Muscle of leg (tissue), 11 donors: ENCODE results near the gene BRCA2. TPM values are rescaled to one million over a fixed set of nuclear protein-coding genes. Genes with fewer than 3 reads are reported as not detected.

ENCODE experiments used
- DNase-seq: peaks from one replicate; pipeline ENCODE4 v3.0.0; 2013
- H3K27ac ChIP-seq: one replicate; pipeline ENCODE4 v1.5.1; 2013; ENCODE audit warnings: mild to moderate bottlenecking, low read length, control low read depth
- H3K27me3 ChIP-seq: one replicate; pipeline ENCODE4 v1.6.1; 2013; ENCODE audit warnings: low read length; ENCODE audit not compliant: control insufficient read depth, insufficient read depth
- H3K36me3 ChIP-seq: one replicate; pipeline ENCODE4 v1.6.1; 2013; ENCODE audit warnings: low read length; ENCODE audit not compliant: control insufficient read depth, insufficient read depth
- H3K4me1 ChIP-seq: one replicate; pipeline ENCODE4 v1.6.1; 2013; ENCODE audit warnings: low read length; ENCODE audit not compliant: control insufficient read depth, insufficient read depth
- H3K4me3 ChIP-seq: one replicate; pipeline ENCODE4 v1.5.1; 2013; ENCODE audit warnings: low read length, control low read depth
- H3K9me3 ChIP-seq: replicated peaks from 2 replicates; pipeline ENCODE4 v1.6.1; 2013; ENCODE audit warnings: low read depth, low read length; ENCODE audit not compliant: control insufficient read depth
- WGBS: methylation state at CpG from one replicate; pipeline ENCODE4 v1.1.5; 2013; ENCODE audit warnings: missing lambda C conversion rate; ENCODE audit not compliant: insufficient coverage; 5-methylcytosine and 5-hydroxymethylcytosine counted together
- polyA plus RNA-seq, 8 donors: library from polyadenylated mRNA; unstranded; fragments of 120-200 nt; gene quantifications; one replicate each; pipeline versions ENCODE4 v1.2.1 to v1.2.3, GENCODE V29; 2013; ENCODE audit warnings: inconsistent platforms in 1 of 8, low replicate concordance in 1 of 8; ENCODE audit not compliant: insufficient read length in 8 of 8, insufficient read depth in 1 of 8
- total RNA-seq: library from RNA; stranded (reverse); fragments of 120-200 nt; gene quantifications from one replicate; pipeline ENCODE4 v1.2.4, GENCODE V29; 2013

Gene BRCA2
- total and polyA plus RNA-seq, 9 donors: 3.0 to 4.4 (median 3.5) TPM

- DNase-seq: peak; percentile 82
- H3K4me1 ChIP-seq: peaks cover 7% of the 10 kb centered on the region
- H3K4me3 ChIP-seq: peak overlapping the region; percentile 14
- H3K27me3 ChIP-seq: no peaks in the 10 kb centered on the region
- no peaks in the 10 kb centered on the region for H3K36me3 ChIP-seq
- no peak overlapping the region for H3K27ac ChIP-seq
- WGBS: 21% methylated on average over 25 of the region's 27 CpGs
- H3K9me3 ChIP-seq: no peaks in the 10 kb centered on the region
Observed at GRCh38 chr13:32409561-32410421, 94.5 kb downstream of the BRCA2 start.

- WGBS: no CpG with 5 or more reads among the region's 3 CpGs
- Histone ChIP-seq H3K27me3 (no peaks in the 10 kb centered on the region), H3K4me1 (peaks cover 7% of the 10 kb centered on the region), H3K36me3 (no peaks in the 10 kb centered on the region), H3K9me3 (no peaks in the 10 kb centered on the region), H3K4me3 (no peak overlapping the region), H3K27ac (no peak overlapping the region)
- DNase-seq: no peak
Observed at GRCh38 chr13:32413284-32413683, 98.0 kb downstream of the BRCA2 start.

GRCh38 chr13:32414580-32414979 lies 99.3 kb downstream of the BRCA2 start:
- Histone ChIP-seq H3K27ac (no peak overlapping the region), H3K36me3 (no peaks in the 10 kb centered on the region), H3K4me1 (peaks cover 4% of the 10 kb centered on the region), H3K27me3 (no peaks in the 10 kb centered on the region), H3K9me3 (no peaks in the 10 kb centered on the region), H3K4me3 (no peak overlapping the region)
- WGBS: 89% methylated on average over 1 of the region's 2 CpGs
- DNase-seq: no peak

GRCh38 chr13:32415019-32415418 lies 99.7 kb downstream of the BRCA2 start:
- Histone ChIP-seq H3K9me3 (peaks cover 3% of the 10 kb centered on the region), H3K36me3 (no peaks in the 10 kb centered on the region), H3K27ac (no peak overlapping the region)

GRCh38 chr13:32417995-32418394 lies 102.7 kb downstream of the BRCA2 start:
- whole genome bisulfite sequencing: 67% methylated on average over 1 of the region's 1 CpG
- Histone ChIP-seq H3K4me1 (no peaks in the 10 kb centered on the region), H3K9me3 (peaks cover 3% of the 10 kb centered on the region), H3K4me3 (no peak overlapping the region), H3K27ac (no peak overlapping the region), H3K27me3 (no peaks in the 10 kb centered on the region), H3K36me3 (no peaks in the 10 kb centered on the region)
- no peak for DNase-seq

More at GRCh38 chr13:32415019-32415418, 99.7 kb downstream of the BRCA2 start:
- no peak for DNase-seq
- peaks cover under 1% of the 10 kb centered on the region for H3K4me1 ChIP-seq
- H3K4me3 ChIP-seq: no peak overlapping the region
- no peaks in the 10 kb centered on the region for H3K27me3 ChIP-seq

- no peak overlapping the region for H3K27ac ChIP-seq
- DNase-seq: no peak
- H3K4me3 ChIP-seq: no peak overlapping the region
- no peaks in the 10 kb centered on the region for H3K36me3 ChIP-seq
- WGBS: 90% methylated on average over 1 of the region's 2 CpGs
- no peaks in the 10 kb centered on the region for H3K4me1 ChIP-seq
- no peaks in the 10 kb centered on the region for H3K27me3 ChIP-seq
- H3K9me3 ChIP-seq: peaks cover 3% of the 10 kb centered on the region
Observed at GRCh38 chr13:32419862-32420261, 104.6 kb downstream of the BRCA2 start.

GRCh38 chr13:32423592-32423991 lies 108.3 kb downstream of the BRCA2 start:
- Histone ChIP-seq H3K4me3 (no peak overlapping the region), H3K4me1 (peaks cover 16% of the 10 kb centered on the region), H3K27me3 (no peaks in the 10 kb centered on the region), H3K27ac (no peak overlapping the region), H3K9me3 (peaks cover 3% of the 10 kb centered on the region), H3K36me3 (no peaks in the 10 kb centered on the region)
- DNase-seq: no peak
- WGBS: 71% methylated on average over 3 of the region's 3 CpGs

GRCh38 chr13:32425158-32425557 lies 109.8 kb downstream of the BRCA2 start:
- WGBS: 100% methylated on average over 4 of the region's 7 CpGs
- H3K9me3 ChIP-seq: no peaks in the 10 kb centered on the region
- no peaks in the 10 kb centered on the region for H3K27me3 ChIP-seq
- H3K4me3 ChIP-seq: no peak overlapping the region
- no peaks in the 10 kb centered on the region for H3K36me3 ChIP-seq
- H3K27ac ChIP-seq: no peak overlapping the region
- DNase-seq: no peak
- H3K4me1 ChIP-seq: peaks cover 24% of the 10 kb centered on the region

GRCh38 chr13:32426191-32426989 lies 111.1 kb downstream of the BRCA2 start:
- Histone ChIP-seq H3K4me1 (peaks cover 24% of the 10 kb centered on the region), H3K27me3 (no peaks in the 10 kb centered on the region), H3K27ac (peak overlapping the region; percentile 56), H3K4me3 (peak overlapping the region; percentile 80), H3K36me3 (no peaks in the 10 kb centered on the region), H3K9me3 (no peaks in the 10 kb centered on the region)
- peak; percentile 66 for DNase-seq
- WGBS: 60% methylated on average over 14 of the region's 19 CpGs
